GM12801 (cell line): ENCODE data around the gene SHC1.

Experiments
- TF ChIP-seq, protein P1 (sequence below): IDR thresholded peaks from one replicate; pipeline ENCODE4 v1.5.1; 2011; ENCODE audit warnings: control low read depth; ENCODE audit not compliant: insufficient read length; ENCODE audit errors: extremely low read depth

Gene SHC1

DNA sequence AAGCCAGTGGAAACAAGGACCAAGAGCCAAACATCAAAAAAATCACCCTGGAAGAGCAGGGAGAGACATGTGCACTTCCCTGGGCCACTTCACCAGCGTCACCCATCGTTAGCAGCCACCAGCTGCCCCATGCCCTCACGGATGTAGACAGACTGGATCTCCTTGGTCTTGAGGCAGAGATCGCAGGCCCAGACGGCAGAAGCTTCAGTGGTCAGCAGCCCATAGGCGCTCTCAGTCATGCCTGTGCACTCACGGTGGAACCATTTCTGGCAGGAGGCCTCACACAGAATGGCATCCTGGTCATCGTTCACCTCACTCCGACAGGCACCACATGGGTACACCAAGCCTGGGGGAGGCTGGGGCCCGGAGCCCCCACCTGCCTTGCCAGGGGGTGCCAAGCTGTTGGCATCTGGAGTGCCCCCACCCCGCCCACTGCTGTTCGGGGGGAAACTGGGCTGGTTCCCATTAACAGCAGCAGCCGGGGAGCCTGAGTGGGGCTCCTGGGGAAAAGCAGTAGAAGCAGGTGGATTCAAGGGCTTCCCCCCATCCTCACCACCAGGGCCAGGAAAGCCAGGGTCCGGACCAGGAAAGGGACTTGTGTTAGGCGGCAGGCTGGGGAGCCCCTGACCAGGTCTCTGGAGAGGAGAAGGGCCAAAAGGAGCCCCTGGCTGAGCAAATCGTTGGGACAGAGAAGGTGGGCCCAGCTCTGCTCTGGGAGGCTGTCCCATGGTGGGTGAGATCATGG lies 11.7 kb downstream of the SHC1 start:
- TF ChIP-seq, protein P1, sequence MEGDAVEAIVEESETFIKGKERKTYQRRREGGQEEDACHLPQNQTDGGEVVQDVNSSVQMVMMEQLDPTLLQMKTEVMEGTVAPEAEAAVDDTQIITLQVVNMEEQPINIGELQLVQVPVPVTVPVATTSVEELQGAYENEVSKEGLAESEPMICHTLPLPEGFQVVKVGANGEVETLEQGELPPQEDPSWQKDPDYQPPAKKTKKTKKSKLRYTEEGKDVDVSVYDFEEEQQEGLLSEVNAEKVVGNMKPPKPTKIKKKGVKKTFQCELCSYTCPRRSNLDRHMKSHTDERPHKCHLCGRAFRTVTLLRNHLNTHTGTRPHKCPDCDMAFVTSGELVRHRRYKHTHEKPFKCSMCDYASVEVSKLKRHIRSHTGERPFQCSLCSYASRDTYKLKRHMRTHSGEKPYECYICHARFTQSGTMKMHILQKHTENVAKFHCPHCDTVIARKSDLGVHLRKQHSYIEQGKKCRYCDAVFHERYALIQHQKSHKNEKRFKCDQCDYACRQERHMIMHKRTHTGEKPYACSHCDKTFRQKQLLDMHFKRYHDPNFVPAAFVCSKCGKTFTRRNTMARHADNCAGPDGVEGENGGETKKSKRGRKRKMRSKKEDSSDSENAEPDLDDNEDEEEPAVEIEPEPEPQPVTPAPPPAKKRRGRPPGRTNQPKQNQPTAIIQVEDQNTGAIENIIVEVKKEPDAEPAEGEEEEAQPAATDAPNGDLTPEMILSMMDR = no peak

GRCh38 chr1:154958036-154958435 lies 12.5 kb downstream of the SHC1 start:
- TF ChIP-seq, protein P1 = no peak

GRCh38 chr1:154957091-154957657 lies 13.4 kb downstream of the SHC1 start:
- TF ChIP-seq, protein P1 = no peak

DNA sequence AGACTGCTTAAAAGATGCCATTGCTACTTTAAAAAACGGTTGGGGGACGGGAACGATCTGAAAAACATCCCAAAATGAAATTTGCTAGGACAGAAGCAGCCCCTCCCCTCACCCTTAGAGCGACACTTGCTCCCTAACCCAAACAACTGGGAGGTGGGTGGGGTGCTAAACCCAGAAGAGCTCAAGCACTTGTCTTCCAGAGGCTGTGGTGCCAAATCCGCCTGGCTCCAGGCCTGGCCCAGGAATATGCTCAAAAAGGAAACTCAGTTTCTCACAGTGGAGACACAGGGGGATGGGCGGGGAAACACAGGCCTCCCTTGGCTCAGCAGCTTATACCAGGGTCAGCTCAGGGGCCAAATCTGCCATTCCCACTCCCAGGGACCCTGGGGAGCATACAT lies 14.0 kb downstream of the SHC1 start:
- TF ChIP-seq, protein P1 = no peak

- TF ChIP-seq, protein P1 = no peak
Measured at GRCh38 chr1:154955718-154956543, 14.6 kb downstream of the SHC1 start, which contains the start of gene PBXIP1. Gene PBXIP1 (minus strand): TSS chr1:154956099. CDS start chr1:154953721, 2,378 bp downstream.

GRCh38 chr1:154955039-154955717 lies 15.4 kb downstream of the SHC1 start:
- TF ChIP-seq, protein P1 = no peak

DNA sequence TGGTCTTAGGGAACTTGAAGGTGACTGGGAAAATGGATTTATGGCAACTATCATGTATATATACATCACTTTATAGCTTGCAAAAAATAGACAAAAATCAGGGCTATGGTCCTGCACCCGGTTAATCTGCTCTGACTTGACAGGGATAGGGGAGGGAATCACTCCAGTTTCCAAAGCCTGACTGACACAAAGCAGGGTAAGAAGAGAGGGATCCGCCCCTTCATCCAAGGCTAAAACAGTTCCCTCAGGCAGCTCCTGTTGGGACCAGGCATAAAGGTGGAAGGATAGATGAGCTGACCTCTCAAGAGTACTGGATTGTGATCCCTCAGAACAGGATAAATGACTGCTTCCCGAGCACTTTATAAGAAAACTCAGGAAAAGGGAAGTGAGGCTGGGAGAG lies 16.0 kb downstream of the SHC1 start:
- TF ChIP-seq, protein P1 = no peak
